ENCODE data around the gene COMP. TPM values are rescaled to one million over a fixed set of nuclear protein-coding genes. Genes with fewer than 3 reads are reported as not detected.

COMP gene
- total and polyA plus RNA-seq, 5 donors = 1.5 to 13.7 (median 3.6) TPM

Other genes with a start within 250 kb of the COMP start
- 100 to 1,000 TPM; 204 to 236 (median 213) TPM for gene FKBP8, start 247.7 kb downstream of the COMP start, total RNA-seq
- 285 TPM for gene FKBP8, start 247.7 kb downstream of the COMP start, polyA plus RNA-seq
- 10 to 100 TPM; 47.8 to 55.4 (median 52.2) TPM for gene KXD1, start 233.4 kb downstream of the COMP start, total RNA-seq
- 49.0 TPM for gene KXD1, start 233.4 kb downstream of the COMP start, polyA plus RNA-seq
- gene UBA52, start 219.4 kb downstream of the COMP start, total RNA-seq = 100 to 1,000 TPM; 712 to 793 (median 725) TPM
- 622 TPM for gene UBA52, start 219.4 kb downstream of the COMP start, polyA plus RNA-seq
- gene REX1BD, start 202.5 kb downstream of the COMP start, total RNA-seq = 10 to 100 TPM; 71.0 to 90.7 (median 77.1) TPM
- 99.9 TPM for gene REX1BD, start 202.5 kb downstream of the COMP start, polyA plus RNA-seq
- gene CRLF1, start 184.5 kb downstream of the COMP start, total RNA-seq = 10 to 100 TPM in 3 of 4 donors, 1 to 10 TPM in 1; 7.2 to 64.0 (median 38.8) TPM
- 79.6 TPM for gene CRLF1, start 184.5 kb downstream of the COMP start, polyA plus RNA-seq
- gene TMEM59L, start 178.4 kb downstream of the COMP start, total RNA-seq = 1 to 10 TPM; 2.2 to 5.9 (median 4.0) TPM
- 4.8 TPM for gene TMEM59L, start 178.4 kb downstream of the COMP start, polyA plus RNA-seq
- gene KLHL26, start 154.3 kb downstream of the COMP start, total RNA-seq = 10 to 100 TPM in 1 of 4 donors, 1 to 10 TPM in 3; 8.9 to 14.4 (median 9.3) TPM
- gene KLHL26, start 154.3 kb downstream of the COMP start, polyA plus RNA-seq = 5.1 TPM
- 10 to 100 TPM in 3 of 4 donors, 1 to 10 TPM in 1; 9.2 to 15.1 (median 13.6) TPM for gene CRTC1, start 107.6 kb downstream of the COMP start, total RNA-seq
- gene CRTC1, start 107.6 kb downstream of the COMP start, polyA plus RNA-seq = 9.5 TPM
- gene UPF1, start 40.7 kb upstream of the COMP start, total RNA-seq = 10 to 100 TPM; 35.2 to 40.0 (median 36.8) TPM
- gene UPF1, start 40.7 kb upstream of the COMP start, polyA plus RNA-seq = 31.4 TPM
- gene CERS1, start 104.9 kb upstream of the COMP start, total RNA-seq = 1 to 10 TPM; 1.1 to 1.9 (median 1.6) TPM
- gene CERS1, start 104.9 kb upstream of the COMP start, polyA plus RNA-seq = 1.1 TPM
- gene COPE, start 128.1 kb upstream of the COMP start, total RNA-seq = 100 to 1,000 TPM; 108 to 157 (median 146) TPM
- 180 TPM for gene COPE, start 128.1 kb upstream of the COMP start, polyA plus RNA-seq
- 10 to 100 TPM; 21.2 to 30.5 (median 27.2) TPM for gene DDX49, start 128.4 kb upstream of the COMP start, total RNA-seq
- 30.7 TPM for gene DDX49, start 128.4 kb upstream of the COMP start, polyA plus RNA-seq
- gene HOMER3, start 149.9 kb upstream of the COMP start, total RNA-seq = 10 to 100 TPM; 10.2 to 14.9 (median 12.4) TPM
- gene HOMER3, start 149.9 kb upstream of the COMP start, polyA plus RNA-seq = 26.5 TPM
- 10 to 100 TPM; 50.3 to 77.7 (median 71.0) TPM for gene SUGP2, start 242.2 kb upstream of the COMP start, total RNA-seq
- 48.3 TPM for gene SUGP2, start 242.2 kb upstream of the COMP start, polyA plus RNA-seq
- 10 to 100 TPM; 12.1 to 14.7 (median 13.8) TPM for gene ARMC6, start 242.3 kb upstream of the COMP start, total RNA-seq
- 16.7 TPM for gene ARMC6, start 242.3 kb upstream of the COMP start, polyA plus RNA-seq

All from right cardiac atrium (tissue), 5 donors.